ENCODE data around the gene SLC6A7.

SLC6A7 gene

DNA sequence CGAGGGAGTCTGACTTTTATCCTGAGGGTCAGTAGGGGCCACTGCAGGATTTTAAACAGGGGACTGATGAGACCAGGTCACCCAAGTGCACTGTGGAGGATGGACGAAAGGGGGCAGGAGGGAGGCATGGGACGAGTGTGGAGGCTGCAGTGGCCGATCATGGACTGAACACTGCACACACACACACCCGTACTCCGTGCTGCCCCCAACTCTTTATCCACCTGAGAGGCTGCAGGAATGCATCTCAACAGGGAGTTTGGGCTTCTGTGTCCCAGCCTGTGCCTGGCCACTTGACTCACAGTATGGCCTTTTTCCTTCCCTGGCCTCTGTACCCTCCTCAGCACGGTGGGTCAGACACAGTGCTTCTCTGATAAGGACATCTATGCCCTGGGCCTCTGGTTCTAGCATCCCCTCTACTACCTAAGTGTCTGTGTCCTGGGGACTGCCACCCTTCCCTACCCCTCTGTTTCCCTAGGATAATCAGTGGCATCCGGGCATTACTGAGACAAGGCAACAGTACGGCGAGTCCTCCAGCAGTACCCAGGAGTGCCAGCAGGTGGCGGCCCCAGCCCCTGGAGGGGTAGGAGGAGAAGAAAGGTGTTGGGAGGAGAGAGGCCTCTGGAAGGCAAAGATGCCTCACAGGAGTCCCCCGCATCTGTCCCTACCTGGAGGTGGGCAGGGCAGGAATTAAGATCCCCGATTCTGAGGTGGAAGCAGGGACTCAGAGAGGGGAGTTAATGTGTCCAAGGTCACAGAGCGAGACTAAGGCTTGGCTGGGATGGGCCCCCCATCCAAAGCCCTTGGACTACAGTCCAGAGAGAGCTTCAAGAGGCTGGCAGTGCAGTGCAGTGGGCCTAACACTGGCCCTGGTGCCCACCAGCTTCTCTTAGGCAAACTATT lies 28.4 kb upstream of the SLC6A7 start:
- no peak overlapping the region for H3K4me3 ChIP-seq (ENCODE audit: low read length)
- DNase-seq (ENCODE audit: low read depth), result peak; percentile 70

DNA sequence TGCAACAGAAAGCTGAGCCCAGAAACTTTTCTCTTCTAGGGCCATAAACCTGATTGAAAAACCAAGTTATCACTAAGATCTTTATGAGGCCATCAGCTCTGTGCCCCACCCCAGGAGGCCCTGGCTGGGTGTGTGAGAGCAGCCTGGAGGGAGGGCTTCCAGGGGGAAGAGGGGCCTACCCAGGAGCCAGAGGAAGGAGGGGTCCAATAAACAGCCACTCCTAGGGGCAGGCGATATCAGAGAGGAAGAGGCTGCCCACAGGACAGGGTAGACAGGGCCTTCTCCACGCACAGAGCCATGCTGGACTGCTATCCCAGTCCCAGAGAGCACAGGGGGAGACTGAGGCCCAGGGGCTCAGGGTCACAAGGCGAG lies 27.7 kb upstream of the SLC6A7 start:
- TF ChIP-seq, protein P1, sequence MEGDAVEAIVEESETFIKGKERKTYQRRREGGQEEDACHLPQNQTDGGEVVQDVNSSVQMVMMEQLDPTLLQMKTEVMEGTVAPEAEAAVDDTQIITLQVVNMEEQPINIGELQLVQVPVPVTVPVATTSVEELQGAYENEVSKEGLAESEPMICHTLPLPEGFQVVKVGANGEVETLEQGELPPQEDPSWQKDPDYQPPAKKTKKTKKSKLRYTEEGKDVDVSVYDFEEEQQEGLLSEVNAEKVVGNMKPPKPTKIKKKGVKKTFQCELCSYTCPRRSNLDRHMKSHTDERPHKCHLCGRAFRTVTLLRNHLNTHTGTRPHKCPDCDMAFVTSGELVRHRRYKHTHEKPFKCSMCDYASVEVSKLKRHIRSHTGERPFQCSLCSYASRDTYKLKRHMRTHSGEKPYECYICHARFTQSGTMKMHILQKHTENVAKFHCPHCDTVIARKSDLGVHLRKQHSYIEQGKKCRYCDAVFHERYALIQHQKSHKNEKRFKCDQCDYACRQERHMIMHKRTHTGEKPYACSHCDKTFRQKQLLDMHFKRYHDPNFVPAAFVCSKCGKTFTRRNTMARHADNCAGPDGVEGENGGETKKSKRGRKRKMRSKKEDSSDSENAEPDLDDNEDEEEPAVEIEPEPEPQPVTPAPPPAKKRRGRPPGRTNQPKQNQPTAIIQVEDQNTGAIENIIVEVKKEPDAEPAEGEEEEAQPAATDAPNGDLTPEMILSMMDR (conservative IDR thresholded peaks at IDR 0.05; ENCODE audit: low read length), result no peak
- H3K4me3 ChIP-seq (ENCODE audit: low read length), result no peak overlapping the region
- no peak for DNase-seq (ENCODE audit: low read depth)

More for the DNA sequence above, 28.4 kb upstream of the SLC6A7 start:
- TF ChIP-seq, protein P1 (conservative IDR thresholded peaks at IDR 0.05; ENCODE audit: low read length), result peak; percentile 96

DNA sequence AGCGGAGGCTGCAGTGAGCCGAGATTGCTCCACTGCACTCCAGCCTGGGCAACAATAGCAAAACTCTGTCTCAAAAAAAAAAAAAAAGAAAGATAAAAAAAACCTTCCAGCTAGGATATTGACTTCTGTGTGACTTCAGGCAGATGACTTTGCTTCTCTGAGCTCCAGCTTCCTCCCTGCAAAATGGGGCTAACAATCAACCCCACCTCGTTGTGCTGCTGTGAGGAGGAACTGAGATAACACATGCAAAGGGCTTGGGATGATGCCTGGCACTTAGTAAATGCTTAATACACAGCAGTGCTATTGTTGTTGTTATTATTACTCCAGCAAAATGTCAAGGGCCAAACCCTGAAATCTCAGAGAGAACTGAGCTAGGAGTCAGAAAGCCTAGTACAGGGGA lies 26.8 kb upstream of the SLC6A7 start:
- no peak for DNase-seq (ENCODE audit: low read depth)
- TF ChIP-seq, protein P1 (conservative IDR thresholded peaks at IDR 0.05; ENCODE audit: low read length), result no peak
- no peak overlapping the region for H3K4me3 ChIP-seq (ENCODE audit: low read length)

DNA sequence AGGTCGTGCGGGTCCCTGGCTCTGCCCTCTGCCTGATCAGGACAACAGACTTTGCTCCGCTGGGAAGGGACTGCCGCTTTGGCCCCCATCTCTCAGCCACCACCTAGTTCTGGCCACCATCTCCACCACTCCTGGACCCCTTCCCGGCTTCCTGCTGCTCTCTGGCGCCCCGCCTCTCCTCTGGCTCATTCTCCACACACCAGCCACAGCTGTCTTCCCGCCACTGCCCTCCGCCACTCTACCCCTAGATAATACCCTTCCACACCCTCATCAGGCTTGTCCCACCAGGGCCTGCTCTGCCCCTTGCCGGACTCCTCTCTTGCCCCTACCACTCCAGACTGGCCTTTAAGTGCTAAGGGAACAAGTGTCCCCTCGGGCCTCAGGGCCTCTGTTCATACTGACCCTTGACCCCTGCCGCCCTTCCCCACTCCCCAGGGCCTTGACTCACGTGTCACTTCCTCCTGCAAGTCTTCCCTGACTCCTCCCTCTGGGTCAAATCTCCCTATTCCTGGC lies 26.3 kb upstream of the SLC6A7 start:
- TF ChIP-seq, protein P1 (conservative IDR thresholded peaks at IDR 0.05; ENCODE audit: low read length), result peak; percentile 35
- no peak overlapping the region for H3K4me3 ChIP-seq (ENCODE audit: low read length)
- no peak for DNase-seq (ENCODE audit: low read depth)

DNA sequence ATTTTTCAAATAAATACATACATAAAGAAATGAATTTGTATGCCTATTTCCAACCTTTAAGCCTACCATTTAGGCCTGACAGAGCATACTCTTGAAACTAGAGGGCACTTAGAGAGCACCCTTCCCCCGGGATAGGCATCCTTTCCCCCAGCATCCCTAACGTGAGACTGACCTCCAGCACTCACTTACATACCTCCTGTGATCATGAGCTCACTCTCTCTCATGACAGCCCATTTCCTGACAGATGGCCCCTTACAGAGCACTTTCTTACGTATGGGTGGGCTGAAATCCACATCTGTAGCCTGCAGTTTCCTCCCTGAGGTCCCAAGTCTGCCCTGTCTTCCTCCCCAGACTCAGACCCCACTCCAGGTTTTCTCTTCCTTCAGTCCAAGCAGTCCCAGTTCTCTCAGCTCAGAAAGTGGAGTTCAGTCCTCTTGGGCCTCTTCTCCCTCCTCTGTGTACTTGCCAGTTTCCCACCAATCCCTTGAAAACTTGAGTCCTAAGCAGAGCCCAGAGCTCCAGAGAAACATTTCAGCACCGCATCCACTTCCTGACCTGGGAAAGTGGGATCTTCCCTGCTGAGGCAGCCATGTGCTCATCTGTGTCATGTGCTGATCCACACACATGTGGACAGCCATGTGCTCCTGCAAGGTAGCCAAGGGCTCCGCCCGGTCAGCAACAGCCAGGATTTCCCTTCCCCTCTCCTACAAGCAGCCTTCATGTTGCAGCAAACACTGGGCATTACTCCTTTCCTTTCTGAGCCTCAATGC lies 25.5 kb upstream of the SLC6A7 start:
- no peak for DNase-seq (ENCODE audit: low read depth)
- TF ChIP-seq, protein P1 (conservative IDR thresholded peaks at IDR 0.05; ENCODE audit: low read length), result no peak
- no peak overlapping the region for H3K4me3 ChIP-seq (ENCODE audit: low read length)

DNA sequence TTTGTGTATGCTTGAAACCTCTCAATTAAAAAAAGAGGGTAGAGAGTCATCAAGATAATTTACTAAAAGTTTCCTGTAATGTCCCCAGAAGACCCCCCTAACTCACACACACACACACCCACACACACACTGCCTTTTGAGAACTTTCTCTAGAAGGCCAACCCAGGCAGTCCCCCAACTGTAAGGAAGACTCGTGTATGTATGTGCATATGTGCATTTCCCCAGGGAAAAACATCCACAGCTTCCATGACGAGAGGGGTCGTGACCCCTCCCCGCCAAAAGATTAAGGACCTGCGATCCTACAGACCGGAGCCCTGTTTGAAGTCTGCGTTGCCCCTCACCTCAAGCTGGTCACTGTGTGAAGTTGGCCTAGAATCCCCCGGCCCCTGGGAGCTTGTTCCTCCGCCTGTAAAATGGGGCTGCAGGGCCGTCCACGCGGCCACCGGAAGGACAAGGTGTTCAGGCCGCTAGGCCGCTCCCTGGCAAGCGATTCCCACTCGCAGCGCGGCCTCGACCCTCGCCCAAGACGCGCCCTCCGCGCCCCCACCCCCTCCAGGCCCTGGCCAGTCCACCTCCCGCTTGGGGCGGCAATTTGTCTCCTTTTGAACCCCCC lies 23.7 kb upstream of the SLC6A7 start:
- no peak for DNase-seq (ENCODE audit: low read depth)
- TF ChIP-seq, protein P1 (conservative IDR thresholded peaks at IDR 0.05; ENCODE audit: low read length), result no peak
- no peak overlapping the region for H3K4me3 ChIP-seq (ENCODE audit: low read length)
